Activated CD4-positive, CD25-positive, alpha-beta regulatory T cell treated with anti-CD3 and anti-CD28 coated beads, Interleukin-2, amount 50 U/mL, for 72 hours (primary cell): ENCODE results near the gene ECT2.
A peak's percentile ranks its signal among the peaks of the same experiment; 100 is the strongest.
"Not testable (repeated sequence)": the region's sequence is repeated elsewhere in the genome, so short reads cannot be mapped to it uniquely, and the experiment has no call there.

ENCODE experiments used
- DNase-seq: peaks from one replicate; pipeline ENCODE4 v3.0.0; 2021

ECT2 gene

GRCh38 chr3:172749230-172749965 is 1.1 kb upstream of the ECT2 start:
- DNase-seq: no peak

- no peak for DNase-seq
These were observed 508 bp upstream of the ECT2 start for GRCh38 chr3:172750069-172750367.

GRCh38 chr3:172751175-172751704 is 714 bp downstream of the ECT2 start:
- DNase-seq: peak; percentile 33

- no peak for DNase-seq
These were observed 2.1 kb downstream of the ECT2 start for GRCh38 chr3:172752651-172753050.

GRCh38 chr3:172753125-172753524 is 2.6 kb downstream of the ECT2 start:
- DNase-seq: no peak

- DNase-seq: not testable (repeated sequence)
These were observed 9.9 kb downstream of the ECT2 start for GRCh38 chr3:172760416-172760815.

- no peak for DNase-seq
These were observed 15.7 kb downstream of the ECT2 start for GRCh38 chr3:172766241-172766640.

- no peak for DNase-seq
These were observed 16.3 kb downstream of the ECT2 start for GRCh38 chr3:172766718-172767405.

GRCh38 chr3:172770382-172770781 is 19.9 kb downstream of the ECT2 start:
- no peak for DNase-seq

GRCh38 chr3:172771672-172772071 is 21.1 kb downstream of the ECT2 start:
- no peak for DNase-seq

GRCh38 chr3:172776049-172776717 is 25.7 kb downstream of the ECT2 start:
- DNase-seq: no peak

GRCh38 chr3:172777901-172778300 is 27.4 kb downstream of the ECT2 start:
- no peak for DNase-seq

GRCh38 chr3:172782235-172782634 is 31.7 kb downstream of the ECT2 start:
- no peak for DNase-seq

GRCh38 chr3:172786036-172786435 is 35.5 kb downstream of the ECT2 start:
- no peak for DNase-seq

GRCh38 chr3:172787019-172787418 is 36.5 kb downstream of the ECT2 start:
- no peak for DNase-seq

- no peak for DNase-seq
These were observed 37.2 kb downstream of the ECT2 start for GRCh38 chr3:172787746-172788145.

- no peak for DNase-seq
These were observed 48.7 kb downstream of the ECT2 start for GRCh38 chr3:172799246-172799645.

GRCh38 chr3:172800156-172800555 is 49.6 kb downstream of the ECT2 start:
- DNase-seq: no peak

GRCh38 chr3:172803489-172803888 is 53.0 kb downstream of the ECT2 start:
- no peak for DNase-seq

GRCh38 chr3:172804323-172804722 is 53.8 kb downstream of the ECT2 start:
- DNase-seq: no peak

GRCh38 chr3:172808969-172809546 is 58.5 kb downstream of the ECT2 start:
- DNase-seq: no peak

- DNase-seq: no peak
These were observed 60.6 kb downstream of the ECT2 start for GRCh38 chr3:172811099-172811498.

GRCh38 chr3:172813462-172813861 is 62.9 kb downstream of the ECT2 start:
- DNase-seq: no peak

GRCh38 chr3:172814738-172815137 is 64.2 kb downstream of the ECT2 start:
- no peak for DNase-seq
